ENCODE data around the gene PPP1R3D. TPM values are rescaled to one million over a fixed set of nuclear protein-coding genes. Genes with fewer than 3 reads are reported as not detected.

The PPP1R3D gene
- total RNA-seq, 1 donor from 2014 or later, result 7.1 TPM

GRCh38 chr20:59948828-59949720, 9.0 kb upstream of the PPP1R3D start:
- DNase-seq (ENCODE audit: low read depth in 2 of 2), result peak; percentile 65 to 73

- DNase-seq (ENCODE audit: low read depth in 2 of 2), result no peak
Observed at GRCh38 chr20:59948212-59948611, 8.1 kb upstream of the PPP1R3D start.

DNA sequence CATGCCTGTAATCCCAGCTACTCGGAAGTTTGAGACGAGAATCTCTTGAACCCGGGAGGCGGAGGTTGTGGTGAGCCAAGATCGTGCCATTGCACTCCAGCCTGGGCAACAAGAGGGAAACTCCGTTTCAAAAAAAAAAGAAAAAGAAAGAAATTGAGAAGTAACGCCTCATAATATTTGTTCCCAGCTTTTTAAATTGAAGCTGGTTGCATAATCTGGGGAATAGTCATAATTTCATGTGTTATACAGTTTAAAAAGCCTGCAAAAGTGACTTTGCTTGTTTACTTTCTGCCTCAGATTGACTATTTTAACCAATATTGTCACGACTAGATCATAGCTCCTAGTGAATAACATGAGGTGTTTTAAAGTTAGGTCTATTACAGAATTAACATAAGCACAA, 7.3 kb upstream of the PPP1R3D start:
- no peak for DNase-seq (ENCODE audit: low read depth in 2 of 2)

- DNase-seq (ENCODE audit: low read depth in 2 of 2), result no peak
Observed at GRCh38 chr20:59945731-59946130, 5.6 kb upstream of the PPP1R3D start.

GRCh38 chr20:59945175-59945574, 5.1 kb upstream of the PPP1R3D start:
- DNase-seq (ENCODE audit: low read depth in 2 of 2), result peak in 1 of 2 donors; percentile 30

GRCh38 chr20:59944726-59945125, 4.6 kb upstream of the PPP1R3D start:
- DNase-seq (ENCODE audit: low read depth in 2 of 2), result no peak

- no peak for DNase-seq (ENCODE audit: low read depth in 2 of 2)
Observed at GRCh38 chr20:59942245-59942644, 2.1 kb upstream of the PPP1R3D start.

- DNase-seq (ENCODE audit: low read depth in 2 of 2), result no peak
Observed at GRCh38 chr20:59940956-59941294, 820 bp upstream of the PPP1R3D start.

- DNase-seq (ENCODE audit: low read depth in 2 of 2), result peak; percentile 39 to 44
Observed at GRCh38 chr20:59939879-59940128, 301 bp downstream of the PPP1R3D start.

- peak in 1 of 2 donors; percentile 43 for DNase-seq (ENCODE audit: low read depth in 2 of 2)
Observed at GRCh38 chr20:59939052-59939878, 840 bp downstream of the PPP1R3D start.

DNA sequence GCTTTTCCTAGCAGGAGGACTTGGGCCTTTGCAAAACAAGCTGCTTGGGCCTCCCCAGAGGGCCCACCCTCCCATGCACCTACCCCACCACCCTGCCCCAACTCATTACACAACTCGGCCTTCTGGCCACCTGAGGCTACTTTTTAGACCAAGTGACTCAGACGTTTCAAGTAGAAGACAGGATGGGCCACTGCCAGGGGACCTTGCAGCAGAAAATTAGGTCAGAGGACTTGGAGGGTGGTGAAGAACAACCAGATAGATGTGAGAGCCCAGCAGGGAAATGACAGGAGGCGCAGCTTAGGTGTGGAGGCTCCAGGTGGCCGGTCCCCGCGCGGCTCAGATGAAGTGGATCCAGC, 1.4 kb downstream of the PPP1R3D start:
- no peak for DNase-seq (ENCODE audit: low read depth in 2 of 2)

GRCh38 chr20:59938221-59938620, 1.9 kb downstream of the PPP1R3D start:
- no peak for DNase-seq (ENCODE audit: low read depth in 2 of 2)

- DNase-seq (ENCODE audit: low read depth in 2 of 2), result no peak
Observed at GRCh38 chr20:59937150-59937549, 3.0 kb downstream of the PPP1R3D start.

- no peak for DNase-seq (ENCODE audit: low read depth in 2 of 2)
Observed at GRCh38 chr20:59936409-59936808, 3.7 kb downstream of the PPP1R3D start.

GRCh38 chr20:59935457-59936185, 4.5 kb downstream of the PPP1R3D start:
- no peak for DNase-seq (ENCODE audit: low read depth in 2 of 2)

- peak; percentile 65 for DNase-seq (ENCODE audit: low read depth in 2 of 2)
Observed at GRCh38 chr20:59933849-59934585, 6.1 kb downstream of the PPP1R3D start.

- DNase-seq (ENCODE audit: low read depth in 2 of 2), result peak; percentile 18 to 61
Observed at GRCh38 chr20:59933296-59933848, 6.7 kb downstream of the PPP1R3D start, which contains the start of gene SYCP2. SYCP2 (minus strand) TSS chr20:59933637; CDS start chr20:59922413, 11,224 bp downstream.

- DNase-seq (ENCODE audit: low read depth in 2 of 2), result no peak
Observed at GRCh38 chr20:59932616-59933295, 7.3 kb downstream of the PPP1R3D start.

DNA sequence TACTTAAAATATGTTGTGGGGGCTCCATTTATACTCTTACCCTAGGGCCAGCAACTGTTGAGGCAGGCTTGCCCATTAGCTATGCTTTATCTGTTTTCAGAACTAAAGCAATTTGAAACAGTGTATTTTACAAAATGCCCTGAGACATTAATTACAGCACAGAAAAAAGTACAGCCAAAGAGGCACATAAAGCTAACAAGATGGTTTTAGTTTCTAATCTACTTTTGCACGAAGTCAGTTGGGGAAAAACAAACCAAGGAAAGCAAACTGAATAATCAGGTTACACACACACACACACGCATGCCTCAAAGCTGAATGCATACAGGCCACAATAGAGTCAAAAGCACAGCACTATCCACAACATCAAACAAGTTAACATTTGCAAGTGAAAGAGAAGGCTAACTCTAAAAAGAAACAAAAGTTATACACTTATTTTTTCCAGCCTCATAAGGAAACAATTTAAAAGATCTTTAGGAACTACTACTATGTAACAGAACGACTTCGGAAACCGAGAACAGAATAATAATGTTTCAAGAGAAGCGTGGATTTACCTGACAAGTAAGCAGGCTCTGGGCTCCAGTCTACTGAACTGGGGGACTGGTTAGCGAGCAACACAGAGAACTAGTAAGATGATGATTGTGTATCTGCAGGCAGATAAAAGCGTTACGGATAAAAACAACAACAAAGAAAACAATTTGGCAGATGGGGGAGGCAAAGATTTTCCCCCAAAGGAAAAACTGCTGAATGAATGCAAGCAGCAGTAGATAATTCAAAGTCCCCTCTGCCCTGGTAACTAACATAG, 8.4 kb downstream of the PPP1R3D start:
- no peak for DNase-seq (ENCODE audit: low read depth in 2 of 2)

DNA sequence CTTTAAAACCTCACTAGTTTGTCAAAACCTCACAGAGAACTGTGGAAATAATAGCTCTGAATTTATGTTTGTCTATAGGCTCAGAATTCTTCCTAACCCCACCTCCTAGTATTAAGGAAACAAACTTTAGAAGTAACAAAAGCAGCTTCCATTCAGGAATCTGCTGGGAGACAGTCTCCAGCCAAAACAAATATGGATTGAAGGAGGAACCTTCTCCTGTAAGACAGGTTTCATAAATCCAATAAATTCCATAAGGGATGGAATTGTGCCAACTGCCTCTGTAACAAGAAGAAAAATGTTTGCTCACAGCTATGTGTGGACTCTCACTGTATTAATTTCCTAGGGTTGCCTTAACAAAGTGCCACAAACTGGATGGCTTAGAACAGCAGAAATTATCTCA, 14.2 kb downstream of the PPP1R3D start:
- no peak for DNase-seq (ENCODE audit: low read depth in 2 of 2)
